ENCODE results near the gene VCAM1. TPM values are rescaled to one million over a fixed set of nuclear protein-coding genes. Genes with fewer than 3 reads are reported as not detected.

The VCAM1 gene
- total and polyA plus RNA-seq, 2 of the 4 experiments (the other 2 are of a cell fraction), result 10.1 to 21.1 TPM

- Histone ChIP-seq H3K36me3 (ENCODE audit: control insufficient read depth, insufficient read depth, low read length) (no peaks in the 10 kb centered on the region), H3K18ac (ENCODE audit: low read depth, low read length) (no peak overlapping the region), H3K4ac (ENCODE audit: low read depth, low read length) (no peak overlapping the region), H2BK120ac (ENCODE audit: low read depth, low read length) (no peak overlapping the region), H3K9me3 (ENCODE audit: control insufficient read depth, insufficient read depth, low read length) (no peaks in the 10 kb centered on the region), H2AFZ (replicated peaks; ENCODE audit: low read length, poor library complexity) (no peak overlapping the region), H2BK20ac (ENCODE audit: low read depth, low read length) (no peak overlapping the region), H3K27me3 (ENCODE audit: control insufficient read depth, insufficient read depth, low read length) (no peaks in the 10 kb centered on the region), H2BK15ac (ENCODE audit: low read depth, low read length) (no peak overlapping the region), H3K27ac (ENCODE audit: insufficient read depth, low read length) (no peak overlapping the region), H3K79me1 (ENCODE audit: low read depth in 1 of 2, low read length in 2 of 2) (no peaks in the 10 kb centered on the region), H3K4me3 (ENCODE audit: insufficient read depth, low read depth, low read length) (no peak overlapping the region), H2AK5ac (ENCODE audit: low read depth, low read length) (no peak overlapping the region), H3K9ac (ENCODE audit: low read depth, low read length) (no peak overlapping the region), H3K4me2 (ENCODE audit: low read depth, low read length) (no peak overlapping the region), H4K8ac (ENCODE audit: low read depth in 2 of 2, low read length in 2 of 2) (no peak overlapping the region), H3K23ac (ENCODE audit: low read depth, low read length) (no peak overlapping the region), H4K91ac (ENCODE audit: insufficient read depth, low read depth, low read length) (no peak overlapping the region), H3K56ac (ENCODE audit: extremely low read depth, insufficient read depth, low read length) (no peak overlapping the region), H3K4me1 (ENCODE audit: control insufficient read depth, insufficient read depth, low read length) (no peaks in the 10 kb centered on the region), H4K5ac (ENCODE audit: low read depth, low read length) (no peak overlapping the region), H3K9me1 (ENCODE audit: insufficient read depth, low read length) (no peaks in the 10 kb centered on the region), H2AK9ac (replicated peaks; ENCODE audit: low read depth, low read length, poor library complexity) (no peak overlapping the region), H3K14ac (replicated peaks; ENCODE audit: low read depth, low read length) (no peak overlapping the region), H2BK5ac (ENCODE audit: low read depth, low read length, poor library complexity, severe bottlenecking) (no peak overlapping the region), H4K20me1 (ENCODE audit: insufficient read depth, low read length) (no peaks in the 10 kb centered on the region)
- in situ Hi-C loops (cut with MboI; ENCODE audit: low sequenced_read_pairs) (no loop called here), dilution Hi-C loops (cut with HindIII; ENCODE audit: low sequenced_read_pairs, unreplicated experiment) (no loop called here), intact Hi-C loops (cut with micrococcal nuclease) (no loop called here)
- CTCF ChIA-PET, result no interaction called here
- ATAC-seq (ENCODE audit: low read depth) (no peak), DNase-seq (no peak)
- TF ChIP-seq RCOR1 (IDR thresholded peaks at IDR 0.05; ENCODE audit: insufficient replicate concordance, low read length) (no peak), RAD21 (IDR thresholded peaks at IDR 0.05; ENCODE audit: low read length) (no peak), NFE2L2 (IDR thresholded peaks at IDR 0.05; ENCODE audit: low read depth, low read length) (no peak), ELK1 (IDR thresholded peaks at IDR 0.05; ENCODE audit: borderline replicate concordance, low read depth, low read length) (no peak), FOS (IDR thresholded peaks at IDR 0.05; ENCODE audit: low read depth, low read length) (no peak), MXI1 (IDR thresholded peaks at IDR 0.05; ENCODE audit: borderline replicate concordance, low read depth, low read length) (no peak), RFX5 (IDR thresholded peaks at IDR 0.05; ENCODE audit: low read depth, low read length) (no peak), CTCF (conservative IDR thresholded peaks at IDR 0.05; ENCODE audit: low read depth, low read length) (no peak), POLR2A (IDR thresholded peaks at IDR 0.05; ENCODE audit: low read depth, low read length) (no peak), MAFK (IDR thresholded peaks at IDR 0.05; ENCODE audit: low read depth, low read length) (no peak), CEBPB (IDR thresholded peaks at IDR 0.05; ENCODE audit: low read depth, low read length) (no peak)
- TF ChIP-seq, protein P1, sequence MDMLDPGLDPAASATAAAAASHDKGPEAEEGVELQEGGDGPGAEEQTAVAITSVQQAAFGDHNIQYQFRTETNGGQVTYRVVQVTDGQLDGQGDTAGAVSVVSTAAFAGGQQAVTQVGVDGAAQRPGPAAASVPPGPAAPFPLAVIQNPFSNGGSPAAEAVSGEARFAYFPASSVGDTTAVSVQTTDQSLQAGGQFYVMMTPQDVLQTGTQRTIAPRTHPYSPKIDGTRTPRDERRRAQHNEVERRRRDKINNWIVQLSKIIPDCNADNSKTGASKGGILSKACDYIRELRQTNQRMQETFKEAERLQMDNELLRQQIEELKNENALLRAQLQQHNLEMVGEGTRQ (IDR thresholded peaks at IDR 0.05; ENCODE audit: low read depth, low read length), result no peak
- POLR2A ChIA-PET (ENCODE audit: unreplicated experiment), result no interaction called here
- 100% methylated on average over 1 of the region's 4 CpGs; no CpG with 5 or more reads in 1 of the 2 experiments for WGBS, 2 experiments (ENCODE audit: extremely low coverage in 2 of 2, insufficient read length in 1 of 2)
- BruUV-seq (replicated peaks), result no TSS peak
Measured at GRCh38 chr1:100775483-100775882, 55.9 kb downstream of the VCAM1 start.

All from IMR-90 (cell line).